Fibroblast of villous mesenchyme (primary cell): ENCODE results near the gene SEMA3F. TPM values are rescaled to one million over a fixed set of nuclear protein-coding genes. Genes with fewer than 3 reads are reported as not detected.

Experiments
- DNase-seq: peaks from one replicate; pipeline ENCODE4 v3.0.0-alpha.2; 2010; ENCODE audit warnings: low read depth
- H3K4me3 ChIP-seq: 2 replicates; pipeline ENCODE4 v1.5.1; 2011; ENCODE audit warnings: low read depth, mild to moderate bottlenecking, low read length
- CTCF ChIP-seq: IDR thresholded peaks from 2 replicates; pipeline ENCODE4 v1.5.1; 2012; ENCODE audit warnings: low read depth, mild to moderate bottlenecking, low read length; ENCODE audit not compliant: insufficient read depth
- total RNA-seq: library from RNA; depleted of rRNA; stranded (reverse); fragments of >200 nt; gene quantifications from 2 replicates; pipeline ENCODE4 v1.2.3, GENCODE V29; 2012

Gene SEMA3F
- total RNA-seq, 1 donor, result 0.86 TPM

- H3K4me3 ChIP-seq, result no peak overlapping the region
- no peak for TF ChIP-seq CTCF
- no peak for DNase-seq
Measured at GRCh38 chr3:50165910-50166538, 10.9 kb downstream of the SEMA3F start.

GRCh38 chr3:50166620-50167019 lies 11.5 kb downstream of the SEMA3F start:
- H3K4me3 ChIP-seq, result no peak overlapping the region
- TF ChIP-seq CTCF, result no peak
- DNase-seq, result no peak

DNA sequence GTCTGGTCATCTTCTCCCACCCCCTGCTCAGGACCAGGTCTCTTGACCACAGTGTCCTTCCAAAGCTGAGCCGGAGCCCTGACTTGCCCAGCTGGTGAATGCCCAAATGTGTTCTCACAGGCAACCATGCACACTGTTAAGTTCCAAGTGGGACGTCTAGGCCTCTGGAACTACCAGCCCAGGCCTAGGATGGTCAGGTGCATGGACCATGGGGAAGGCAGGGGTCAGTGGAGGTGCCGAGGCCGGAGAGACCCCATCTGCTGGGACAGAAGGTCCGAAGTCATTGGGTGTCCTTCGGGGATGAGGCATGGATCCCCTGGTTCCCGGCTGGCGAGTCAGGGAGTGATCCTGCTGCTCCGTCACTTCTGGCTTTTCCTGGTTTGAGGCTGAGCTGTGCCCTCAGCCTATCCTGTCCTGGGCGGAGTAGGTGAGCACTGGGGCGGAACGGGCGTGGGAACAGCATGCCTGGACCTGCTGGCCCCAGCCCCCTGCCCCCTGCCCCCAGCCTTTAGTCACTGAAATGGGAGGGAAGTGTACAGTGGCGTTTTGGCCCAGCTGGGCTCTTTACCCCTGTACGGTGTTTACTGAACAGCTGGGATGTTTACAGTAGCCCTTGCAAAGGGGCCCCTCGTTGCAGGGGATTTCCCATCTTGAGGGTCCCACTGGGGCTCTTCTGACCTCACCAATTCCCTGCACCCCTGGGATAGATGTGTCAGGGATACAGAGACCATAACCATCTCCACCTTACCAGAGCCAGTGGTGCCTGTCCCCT lies 12.1 kb downstream of the SEMA3F start:
- no peak overlapping the region for H3K4me3 ChIP-seq
- TF ChIP-seq CTCF, result no peak
- DNase-seq, result no peak

GRCh38 chr3:50167841-50168209 lies 12.7 kb downstream of the SEMA3F start:
- DNase-seq, result no peak
- TF ChIP-seq CTCF, result no peak
- H3K4me3 ChIP-seq, result no peak overlapping the region

DNA sequence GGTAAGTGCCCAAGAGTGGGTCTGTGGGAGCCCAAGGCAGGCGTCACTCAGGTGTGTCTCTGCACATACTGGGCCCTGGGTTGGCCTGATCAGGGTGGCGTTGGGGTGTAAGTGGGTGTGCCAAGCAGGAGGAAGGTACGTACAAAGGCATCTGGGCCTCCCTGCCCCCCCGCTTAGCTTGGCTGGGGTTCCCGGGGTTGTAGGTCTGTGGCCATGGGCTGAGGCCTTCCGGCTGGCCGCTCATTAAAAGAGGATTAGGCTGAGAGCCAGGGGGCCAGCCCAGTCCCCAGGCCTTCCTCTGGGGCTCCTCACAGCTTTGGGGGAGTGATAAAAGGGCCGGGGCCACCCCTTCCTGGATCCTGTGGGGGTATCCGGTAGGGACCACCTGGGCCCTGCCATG lies 13.3 kb downstream of the SEMA3F start:
- TF ChIP-seq CTCF, result no peak
- no peak overlapping the region for H3K4me3 ChIP-seq
- DNase-seq, result no peak

DNA sequence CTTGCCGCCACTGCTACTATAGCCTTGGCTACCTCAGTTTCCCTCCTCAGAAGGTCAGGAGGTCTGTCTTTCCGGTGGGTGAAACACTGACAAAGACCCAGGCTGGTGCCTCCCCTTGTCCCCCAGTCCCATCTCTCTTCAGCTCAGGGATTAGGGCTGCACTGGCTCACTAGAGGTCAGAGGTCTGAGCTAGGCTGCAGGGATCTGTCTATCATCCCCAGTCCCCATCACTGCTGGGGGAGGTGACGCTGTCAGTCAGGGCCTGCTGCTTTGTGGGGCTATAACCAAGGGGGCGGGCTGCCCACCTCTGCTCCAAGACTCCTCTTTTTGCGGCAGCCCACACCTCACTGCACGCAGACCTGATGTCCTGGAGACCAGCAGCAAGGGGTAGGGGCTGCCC lies 13.7 kb downstream of the SEMA3F start:
- no peak for TF ChIP-seq CTCF
- no peak overlapping the region for H3K4me3 ChIP-seq
- DNase-seq, result no peak
